Erythroblast (primary cell): ENCODE measurements around the gene GHRH.

Source experiments
- GATA1 ChIP-seq: IDR thresholded peaks from 2 replicates; pipeline ENCODE4 v1.6.1; 2011; ENCODE audit warnings: low read depth, mild to moderate bottlenecking, control low read depth, low read length, moderate library complexity
- POLR2A ChIP-seq: IDR thresholded peaks from 2 replicates; pipeline ENCODE4 v1.6.1; 2011; ENCODE audit warnings: mild to moderate bottlenecking, low read length

GRCh38 chr20:37230200-37230599 is 31.4 kb downstream of the GHRH start:
- TF ChIP-seq POLR2A, result no peak
- no peak for TF ChIP-seq GATA1
